HG03175 (cell line): ENCODE measurements around the gene NUDT21.
"Not testable (repeated sequence)": the region's sequence is repeated elsewhere in the genome, so short reads cannot be mapped to it uniquely, and the experiment has no call there.

Experiments used
- ATAC-seq: cut with Tn5 transposase; IDR thresholded peaks from one replicate; pipeline ENCODE4 v1.9.1; 2021; ENCODE audit warnings: mild to moderate bottlenecking, moderate library complexity; ENCODE audit not compliant: unreplicated experiment

The NUDT21 gene

DNA sequence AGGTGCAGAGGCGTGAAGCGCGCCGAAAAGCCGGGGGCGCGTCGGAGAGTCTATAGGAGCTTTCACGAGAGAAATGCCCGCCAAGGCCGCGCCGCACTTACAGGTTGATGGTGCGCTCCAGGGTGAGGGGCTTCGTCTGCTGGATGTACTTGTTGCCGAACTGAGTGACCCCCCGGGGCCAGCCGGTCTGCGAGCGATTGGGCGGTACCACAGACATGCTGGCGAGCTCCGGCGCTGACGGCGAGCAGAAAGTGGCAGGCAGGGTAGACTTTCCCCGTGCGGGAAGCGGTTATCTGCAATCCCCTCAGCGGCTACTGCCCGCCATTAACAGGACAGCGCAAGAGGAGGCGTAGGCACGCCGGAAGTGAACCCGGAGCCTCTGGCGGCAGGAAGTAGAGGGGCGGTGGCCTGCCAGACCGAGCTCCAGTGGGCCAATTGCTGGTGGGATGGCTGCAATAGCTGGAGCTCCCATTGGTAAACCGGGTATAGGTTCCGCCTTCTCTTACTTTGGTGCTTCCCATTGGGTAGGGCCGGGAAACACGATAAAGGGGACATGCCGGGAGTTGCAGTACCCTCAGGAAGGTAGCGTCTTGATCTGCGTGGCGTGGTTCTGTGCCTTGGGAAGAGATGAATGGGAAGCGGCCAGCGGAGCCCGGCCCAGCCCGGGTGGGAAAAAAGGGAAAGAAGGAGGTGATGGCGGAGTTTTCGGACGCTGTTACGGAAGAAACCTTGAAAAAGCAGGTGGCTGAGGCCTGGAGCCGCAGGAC, at the start of gene NUDT21, which contains the start of gene OGFOD1:
Gene NUDT21, minus strand, starts transcription at position 347 of the 767 bp plus-strand sequence. Its CDS starts 130 bp downstream, at position 217.
Gene OGFOD1, plus strand, starts transcription at position 569 of the 767 bp plus-strand sequence. Its CDS starts 59 bp downstream, at position 628.
- ATAC-seq, result peak; percentile 97

DNA sequence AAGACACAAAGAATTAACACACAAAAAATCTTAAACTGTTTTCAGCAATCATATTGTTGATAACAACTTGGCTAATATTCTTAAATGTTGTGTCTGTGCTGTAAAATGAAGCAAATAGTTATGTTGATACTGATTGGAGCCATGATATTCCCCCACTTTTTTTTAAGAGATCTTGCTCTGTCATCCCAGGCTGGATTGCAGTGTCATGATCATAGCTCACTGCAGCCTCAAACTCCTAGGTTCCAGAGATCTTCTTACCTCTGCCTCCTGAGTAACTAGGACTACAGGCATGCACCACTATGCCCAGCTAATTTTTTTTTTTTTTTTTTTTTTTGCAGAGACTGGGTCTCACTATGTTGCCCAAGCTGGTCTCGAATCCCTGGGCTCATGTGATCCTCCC, 42.7 kb upstream of the NUDT21 start:
- ATAC-seq, result no peak

DNA sequence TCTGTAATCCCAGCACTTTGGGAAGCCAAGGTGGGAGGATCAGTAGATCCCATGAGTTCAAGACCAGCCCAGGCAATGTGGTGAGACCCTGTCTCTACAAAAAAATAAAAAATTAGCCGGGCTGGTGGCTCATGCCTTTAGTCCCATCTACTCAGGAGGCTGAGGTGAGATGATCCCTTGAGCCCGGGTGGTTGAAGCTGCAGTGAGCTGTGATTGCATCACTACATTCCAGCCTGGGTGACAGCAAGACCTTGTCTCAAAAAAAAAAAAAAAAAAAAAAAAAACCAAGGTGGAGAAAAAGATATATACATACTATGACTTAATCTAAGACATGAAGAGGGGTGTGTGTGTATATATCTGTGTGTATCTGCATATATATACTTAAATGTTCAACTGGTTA, 42.0 kb upstream of the NUDT21 start:
- no peak for ATAC-seq

DNA sequence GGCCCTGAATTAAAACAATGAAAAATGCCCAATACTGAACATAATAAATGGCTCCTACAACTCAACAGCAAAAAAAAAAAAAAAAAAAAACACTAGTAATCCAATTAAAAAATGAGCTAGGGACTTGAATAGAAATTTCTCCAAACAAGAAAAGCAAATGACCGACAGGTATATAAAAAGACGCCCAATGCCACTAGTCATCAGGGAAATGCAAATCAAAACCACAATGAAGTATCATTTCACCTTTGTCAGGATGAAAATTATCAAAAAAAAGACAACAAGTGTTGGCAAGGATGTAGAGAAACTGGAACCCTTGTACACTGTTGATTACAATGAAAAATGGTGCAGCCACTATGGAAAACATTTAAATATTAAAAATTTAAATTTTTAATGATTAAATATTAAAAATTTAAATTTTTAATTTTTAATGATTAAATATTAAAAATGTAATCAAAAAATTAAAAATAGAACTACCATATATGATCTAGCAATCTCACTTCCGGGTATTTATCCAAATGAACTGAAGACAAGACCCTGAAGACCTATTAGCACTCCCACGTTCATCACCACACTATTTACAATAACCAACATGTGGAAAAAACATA, 40.6 kb upstream of the NUDT21 start:
- ATAC-seq, result no peak

DNA sequence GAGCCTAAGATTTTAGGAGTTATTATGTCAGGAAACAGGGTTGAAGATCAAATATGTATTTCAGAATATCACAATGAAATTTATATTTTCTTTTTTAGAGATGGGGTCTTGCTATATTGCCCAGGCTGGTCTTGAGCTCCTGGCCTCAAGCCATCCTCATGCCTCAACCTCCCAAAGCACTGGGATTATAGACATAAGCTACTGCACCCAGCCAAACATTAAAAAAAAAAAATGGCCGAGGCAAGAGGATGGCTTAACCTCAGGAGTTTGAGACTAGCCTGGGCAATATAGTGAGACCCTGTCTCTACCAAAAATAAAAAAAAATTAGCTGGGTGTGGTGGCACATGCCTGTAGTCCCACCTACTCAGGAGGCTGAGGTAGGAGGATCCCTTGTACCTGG, 37.7 kb upstream of the NUDT21 start:
- ATAC-seq, result not testable (repeated sequence)

DNA sequence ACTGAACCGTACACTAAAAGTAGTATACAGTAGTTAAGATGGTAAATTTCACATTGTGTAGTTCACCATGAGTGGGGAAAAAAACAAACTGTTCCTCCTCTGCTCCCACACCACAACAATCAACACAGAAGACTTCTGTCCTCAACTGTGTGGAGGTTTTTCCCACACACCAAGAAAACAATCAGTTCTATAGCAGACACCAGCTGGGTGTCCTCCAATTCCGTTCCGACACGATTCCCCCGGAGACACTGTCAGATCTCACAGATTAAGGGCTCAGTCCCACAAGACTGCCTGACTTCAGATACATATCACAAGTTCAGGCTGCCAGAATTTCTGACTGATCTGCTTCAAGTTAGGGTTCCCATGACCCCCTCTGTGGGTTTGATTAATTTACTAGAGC, 36.9 kb upstream of the NUDT21 start:
- no peak for ATAC-seq

DNA sequence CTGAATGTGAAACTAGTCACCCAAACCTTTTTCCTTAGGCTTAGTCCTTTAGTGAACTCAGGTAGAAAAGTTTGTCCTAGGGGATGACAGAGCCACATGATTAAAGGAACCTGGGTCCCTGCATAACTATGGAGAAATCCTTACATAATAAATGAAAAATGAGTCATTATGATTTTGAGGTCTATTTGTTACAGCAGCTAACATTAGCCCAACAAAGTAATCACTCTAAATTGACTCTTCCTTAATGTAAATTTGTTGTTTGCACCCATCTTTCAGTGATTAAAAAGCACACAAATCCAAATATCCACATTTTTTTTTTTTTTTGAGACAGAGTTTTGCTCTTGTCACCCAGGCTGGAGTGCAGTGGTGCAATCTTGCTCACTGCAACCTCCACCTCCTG, 32.3 kb upstream of the NUDT21 start:
- no peak for ATAC-seq

DNA sequence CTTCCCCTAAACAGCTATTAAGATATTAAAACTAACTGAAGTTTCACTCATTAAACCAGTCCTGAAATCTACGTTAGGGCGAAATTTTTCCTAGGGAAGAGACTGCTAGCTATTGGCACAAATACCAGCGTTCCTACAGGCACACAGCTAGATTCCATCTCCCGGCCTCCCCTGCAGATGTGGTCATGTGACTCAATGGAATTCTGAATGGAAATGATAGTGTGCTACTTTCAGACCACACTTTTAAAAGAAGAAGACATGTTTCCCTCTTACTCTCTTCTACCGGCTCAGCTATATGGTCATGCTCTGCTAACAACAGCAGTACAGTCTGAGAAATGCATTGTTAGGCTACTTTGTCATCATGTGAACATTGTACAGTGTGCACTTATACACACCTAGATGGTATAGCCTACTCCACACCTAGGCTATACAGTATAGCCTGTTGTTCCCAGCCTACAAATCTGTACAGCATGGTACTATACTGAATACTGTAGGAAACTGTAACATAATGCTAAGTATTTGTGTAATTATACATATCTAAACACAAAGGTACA, 31.6 kb upstream of the NUDT21 start:
- ATAC-seq, result no peak

DNA sequence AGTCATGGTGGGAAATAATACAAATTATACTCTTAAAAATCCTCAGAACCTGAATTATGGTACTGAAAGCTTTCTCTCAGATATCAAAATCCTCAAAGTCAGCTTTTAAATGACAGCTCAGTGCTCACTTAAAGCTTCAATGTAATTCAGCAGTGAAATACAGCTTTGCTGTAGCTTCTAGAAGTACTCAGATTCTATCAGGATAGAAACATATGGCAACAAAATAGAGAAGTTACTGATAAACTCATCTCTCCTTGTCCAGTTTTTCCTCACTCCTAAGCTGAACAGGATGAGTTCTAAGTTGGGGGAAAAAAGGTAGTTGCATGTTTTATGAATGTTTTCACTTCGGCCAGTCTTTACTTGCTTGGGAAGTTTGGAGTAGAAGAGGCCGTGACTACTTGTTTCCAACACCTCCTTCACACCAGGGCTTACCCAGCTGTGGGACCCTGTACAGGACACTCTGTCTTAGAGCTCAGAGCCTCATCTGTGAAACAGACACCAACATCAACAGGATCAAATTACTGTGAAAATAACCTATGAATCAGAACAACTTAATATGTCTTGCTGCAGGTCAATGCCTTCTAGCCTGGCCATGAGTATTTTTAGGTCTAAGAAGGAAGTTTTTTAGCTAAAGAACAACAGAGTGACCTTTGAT, 30.5 kb upstream of the NUDT21 start:
- no peak for ATAC-seq

DNA sequence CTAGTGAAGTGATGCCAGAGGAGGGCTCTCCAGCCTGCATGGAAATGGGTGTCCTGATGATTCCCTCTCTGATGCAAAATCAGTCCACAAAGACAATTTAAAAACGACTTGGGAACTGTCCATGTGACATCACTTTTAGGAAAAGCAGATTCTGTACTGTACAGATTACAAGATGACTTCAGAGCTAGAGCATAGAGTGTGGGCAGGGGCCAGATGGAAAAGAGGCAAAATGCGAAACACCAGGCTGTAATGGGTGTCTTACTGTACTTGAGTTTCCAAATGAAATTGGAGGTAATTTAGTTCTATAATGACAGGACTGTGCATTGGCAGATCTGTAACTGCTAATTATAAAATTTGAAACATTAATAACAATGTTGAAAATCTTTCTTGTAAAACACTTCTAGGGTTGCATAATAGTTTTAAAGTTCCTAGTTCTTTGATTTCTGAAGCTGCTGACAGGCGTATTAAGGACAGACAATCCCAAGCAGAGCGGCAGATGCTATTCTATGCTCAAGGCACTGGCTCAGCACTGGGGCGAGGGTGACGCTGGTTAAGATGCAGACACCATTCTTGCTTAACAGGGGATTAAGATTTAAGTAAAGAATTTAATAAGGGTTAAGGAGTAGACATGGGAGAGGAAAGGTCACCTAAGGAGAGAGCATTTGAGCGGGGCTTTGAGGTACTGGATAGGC, 29.8 kb upstream of the NUDT21 start:
- ATAC-seq, result no peak

DNA sequence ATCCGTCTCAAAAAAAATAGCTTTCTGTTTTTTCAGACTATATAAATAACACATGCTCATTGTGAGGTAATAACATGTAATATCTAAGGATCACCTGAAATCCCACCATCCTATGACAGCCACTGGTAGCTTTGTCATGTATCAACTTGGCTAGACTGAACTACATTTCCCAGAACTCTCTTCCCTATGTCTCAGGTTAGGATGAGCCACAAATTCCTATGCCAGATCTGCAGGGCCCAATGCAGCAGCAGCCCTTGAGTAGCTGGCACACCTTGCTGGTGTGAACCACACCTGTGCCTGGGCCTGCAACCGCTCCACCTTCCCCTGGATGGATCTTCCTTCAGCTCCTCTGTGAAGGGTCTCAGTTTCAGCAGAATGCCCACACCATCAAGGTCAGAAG, 28.3 kb upstream of the NUDT21 start:
- no peak for ATAC-seq

DNA sequence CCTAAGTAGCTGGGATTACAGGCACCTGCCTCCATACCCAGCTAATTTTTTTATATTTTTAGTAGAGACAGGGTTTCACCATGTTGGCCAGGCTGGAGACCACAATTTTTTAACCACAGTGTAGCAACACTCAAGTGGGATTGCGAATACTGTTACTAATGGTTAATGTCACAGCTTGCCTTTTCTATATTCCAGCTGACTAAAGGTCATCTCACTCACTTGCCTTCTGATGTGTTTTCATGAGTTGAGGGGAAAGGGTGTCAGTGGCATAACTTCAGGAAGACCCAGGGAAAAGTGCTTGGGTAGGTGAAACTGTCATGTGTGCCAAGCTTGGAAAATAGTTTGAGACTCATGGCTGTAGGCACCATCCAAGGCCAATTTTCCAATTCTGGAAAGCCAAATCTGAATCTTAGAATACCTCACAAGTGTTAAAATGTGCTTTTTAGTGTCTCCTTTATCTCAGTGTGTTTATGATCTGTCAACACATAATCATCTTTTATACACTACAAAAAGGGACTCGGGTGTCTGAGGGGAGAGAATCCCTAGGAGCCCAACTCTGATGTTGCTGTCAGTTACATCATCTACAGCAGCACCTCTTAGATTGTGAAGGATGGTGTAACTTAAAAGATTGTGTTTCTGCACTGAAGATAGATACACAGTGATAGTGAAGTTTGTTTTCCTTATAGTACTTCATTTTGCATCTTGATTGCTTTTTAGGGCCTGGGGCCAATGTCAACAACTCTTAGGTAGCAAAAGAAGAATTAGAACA, 27.3 kb upstream of the NUDT21 start:
- no peak for ATAC-seq

DNA sequence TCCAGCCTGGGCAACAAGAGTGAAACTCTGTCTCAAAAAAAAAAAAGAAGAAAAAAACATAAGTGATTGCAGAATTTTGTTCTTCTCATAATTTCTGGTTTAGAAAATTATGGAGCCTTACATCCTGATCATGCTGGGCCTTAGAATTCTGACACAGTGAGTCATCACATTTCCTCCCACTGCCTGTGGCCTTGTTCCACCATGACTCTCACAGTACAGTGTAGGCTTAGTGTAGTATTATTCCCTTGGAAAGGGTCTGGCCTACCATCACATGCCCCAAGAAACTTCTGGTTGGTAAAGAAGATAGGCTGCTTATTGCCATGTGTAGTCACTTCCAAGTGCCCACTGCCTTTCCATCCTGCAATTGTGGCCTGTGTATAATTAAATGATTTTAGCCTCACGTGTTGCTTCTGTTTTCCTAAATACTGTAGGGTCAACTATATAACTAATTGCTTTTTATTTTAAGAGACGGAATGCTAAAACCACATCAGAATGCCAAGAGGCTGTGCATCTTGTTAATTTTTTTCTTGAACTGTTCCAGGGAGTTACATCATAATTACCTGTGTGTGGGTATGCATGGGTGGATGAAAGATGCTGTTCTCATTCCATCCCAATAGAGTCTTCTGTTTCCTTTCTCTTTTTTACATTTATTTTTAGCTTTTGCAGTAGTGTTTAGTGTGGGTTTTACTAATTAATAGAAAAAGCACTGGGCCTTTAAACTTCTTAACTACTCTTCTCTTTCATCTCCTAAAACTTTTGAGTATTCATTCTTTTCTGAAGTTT, 26.2 kb upstream of the NUDT21 start:
- ATAC-seq, result no peak

DNA sequence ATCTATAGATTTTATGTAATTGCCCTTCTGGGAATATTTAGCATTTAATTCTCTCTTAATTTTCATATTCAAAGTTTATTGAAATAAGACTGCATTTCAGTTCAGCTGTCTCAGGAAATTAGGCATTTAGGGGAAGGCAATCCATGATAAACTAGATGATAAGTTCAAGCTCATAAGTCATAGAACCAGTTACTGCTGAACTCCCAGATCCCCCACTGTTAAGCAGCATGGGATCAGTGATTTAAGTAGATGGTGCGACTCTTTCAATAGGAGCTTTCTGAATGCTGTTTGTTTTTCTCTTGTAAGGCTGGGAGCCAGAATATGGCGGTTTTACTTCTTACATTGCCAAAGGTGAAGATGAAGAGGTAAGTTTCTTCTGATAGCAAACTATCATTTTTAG, 24.1 kb upstream of the NUDT21 start:
- ATAC-seq, result no peak

DNA sequence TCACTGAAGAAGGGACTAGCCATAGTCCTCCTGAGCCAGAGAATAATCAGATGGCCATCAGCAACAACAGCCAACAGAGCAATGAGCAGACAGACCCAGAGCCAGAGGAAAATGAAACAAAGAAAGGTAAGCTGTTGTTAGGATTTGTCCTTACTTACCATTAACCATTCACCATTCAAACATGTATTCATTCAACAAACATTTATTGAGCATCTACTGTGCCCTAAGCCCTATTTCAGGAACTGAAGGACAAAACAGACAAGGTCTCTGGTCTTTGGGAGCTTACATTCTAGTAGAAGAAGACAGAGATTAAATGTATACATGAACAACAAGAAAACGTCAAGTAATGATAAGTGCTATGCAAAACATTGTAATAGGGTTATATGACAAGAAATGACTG, 19.5 kb upstream of the NUDT21 start:
- no peak for ATAC-seq

DNA sequence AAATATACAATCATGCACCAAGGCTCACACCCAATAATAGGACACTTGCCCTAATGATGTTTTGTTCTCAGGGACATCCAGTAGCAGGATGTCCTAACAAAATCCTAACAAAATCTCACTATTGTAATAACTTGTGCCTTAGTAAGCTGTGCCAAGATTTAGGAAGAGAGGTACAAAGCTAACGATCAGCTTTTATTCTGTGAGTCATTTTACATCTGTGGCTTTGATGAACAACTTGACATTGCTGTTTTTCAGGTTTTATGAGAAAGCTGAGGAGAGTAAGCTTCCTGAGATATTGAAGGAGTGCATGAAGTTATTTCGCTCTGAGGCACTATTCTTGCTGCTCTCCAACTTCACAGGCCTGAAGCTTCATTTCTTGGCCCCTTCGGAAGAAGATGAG, 19.1 kb upstream of the NUDT21 start:
- ATAC-seq, result no peak

DNA sequence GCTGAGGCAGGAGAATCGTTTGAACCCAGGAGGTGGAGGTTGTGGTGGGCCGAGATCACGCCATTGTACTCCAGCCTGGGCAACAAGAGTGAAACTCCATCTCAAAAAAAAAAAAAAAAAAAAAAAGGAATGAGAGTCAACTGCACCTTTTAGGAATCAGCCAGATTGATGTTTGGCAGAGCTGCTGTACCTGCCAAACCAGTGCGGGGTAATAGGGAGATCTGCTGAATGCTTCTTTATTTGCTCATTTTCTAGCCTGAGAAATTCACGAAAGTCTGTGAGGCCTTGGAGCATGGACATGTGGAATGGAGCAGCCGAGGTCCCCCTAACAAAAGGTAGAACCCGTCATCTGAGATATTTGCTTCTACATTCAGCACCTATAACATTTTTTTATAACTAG, 18.6 kb upstream of the NUDT21 start:
- no peak for ATAC-seq

DNA sequence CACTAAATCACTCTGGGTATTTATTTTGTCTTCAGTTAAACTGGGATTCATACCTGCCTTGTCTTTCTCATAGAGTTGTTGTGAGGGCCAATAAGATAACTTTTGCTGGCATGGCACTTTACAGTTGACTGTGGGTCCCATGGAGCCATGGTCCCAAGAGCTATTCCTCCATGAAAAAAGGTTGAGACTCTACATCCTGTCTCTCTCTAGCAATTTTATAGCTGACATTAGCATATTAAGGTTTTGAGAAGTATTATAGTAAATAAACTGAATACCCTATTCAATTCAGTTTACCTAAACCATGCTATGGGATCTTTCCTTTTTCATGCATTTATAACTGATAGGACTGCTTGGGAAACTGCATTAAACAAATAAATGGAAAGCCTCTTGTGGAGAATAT, 17.7 kb upstream of the NUDT21 start:
- no peak for ATAC-seq

DNA sequence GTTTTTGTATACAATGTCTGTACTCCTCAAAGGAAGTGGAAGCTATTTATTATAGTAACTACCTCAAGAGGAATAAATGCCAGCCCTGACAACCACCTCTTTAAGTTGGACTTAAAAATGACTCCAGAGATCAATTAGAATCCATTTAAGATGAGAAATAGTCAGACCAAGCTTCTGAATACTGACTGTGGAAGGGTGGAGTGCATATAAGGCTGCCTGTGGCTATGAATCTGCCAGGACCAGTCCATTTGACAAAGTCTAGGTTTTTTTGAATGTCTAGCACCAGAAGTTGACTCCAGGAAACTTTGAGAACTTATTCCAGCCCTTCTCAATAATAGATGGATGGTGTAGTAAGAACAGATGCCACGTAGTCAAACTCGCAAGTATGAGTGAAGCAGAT, 15.2 kb upstream of the NUDT21 start:
- ATAC-seq, result no peak

DNA sequence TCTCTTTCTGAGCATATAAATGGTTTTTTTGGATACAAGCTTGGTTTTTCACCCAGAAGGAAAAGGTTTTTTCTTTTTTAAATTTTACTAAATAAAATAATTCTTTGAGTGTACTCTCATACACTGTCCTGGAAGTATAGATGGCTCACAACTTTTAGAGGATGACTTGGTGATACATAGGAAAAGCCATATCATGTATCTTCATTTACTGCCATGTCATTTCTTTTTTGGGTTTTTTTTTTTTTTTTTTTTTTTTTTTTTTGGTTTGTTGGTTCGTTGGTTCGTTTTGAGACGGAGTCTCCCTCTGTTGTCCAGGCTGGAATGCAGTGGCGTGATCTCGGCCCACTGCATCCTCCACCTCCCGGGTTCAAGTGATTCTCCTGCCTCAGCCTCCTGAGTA, 12.0 kb upstream of the NUDT21 start:
- ATAC-seq, result no peak
